Stomach (tissue), 4 donors: Measurements from ENCODE around the gene OGDH.

Experiments
- POLR2AphosphoS5 ChIP-seq, 3 donors: sonication (generic); formaldehyde crosslinking; IDR thresholded peaks; one replicate each; pipeline ENCODE4 v1.6.1; 2016; ENCODE audit warnings: antibody characterized with exemption in 3 of 3
- TF ChIP-seq, protein P1 (sequence below), 7 experiments: fragments of 450-650 bp in 4 of 7; fragments of 200-600 bp in 3 of 7; sonication (generic) in 3 of 7; IDR thresholded peaks; one replicate each; pipeline ENCODE4 v1.5.1; 2016 to 2019; ENCODE audit warnings: antibody characterized with exemption in 7 of 7, control low read depth in 2 of 7, mild to moderate bottlenecking in 1 of 7

DNA sequence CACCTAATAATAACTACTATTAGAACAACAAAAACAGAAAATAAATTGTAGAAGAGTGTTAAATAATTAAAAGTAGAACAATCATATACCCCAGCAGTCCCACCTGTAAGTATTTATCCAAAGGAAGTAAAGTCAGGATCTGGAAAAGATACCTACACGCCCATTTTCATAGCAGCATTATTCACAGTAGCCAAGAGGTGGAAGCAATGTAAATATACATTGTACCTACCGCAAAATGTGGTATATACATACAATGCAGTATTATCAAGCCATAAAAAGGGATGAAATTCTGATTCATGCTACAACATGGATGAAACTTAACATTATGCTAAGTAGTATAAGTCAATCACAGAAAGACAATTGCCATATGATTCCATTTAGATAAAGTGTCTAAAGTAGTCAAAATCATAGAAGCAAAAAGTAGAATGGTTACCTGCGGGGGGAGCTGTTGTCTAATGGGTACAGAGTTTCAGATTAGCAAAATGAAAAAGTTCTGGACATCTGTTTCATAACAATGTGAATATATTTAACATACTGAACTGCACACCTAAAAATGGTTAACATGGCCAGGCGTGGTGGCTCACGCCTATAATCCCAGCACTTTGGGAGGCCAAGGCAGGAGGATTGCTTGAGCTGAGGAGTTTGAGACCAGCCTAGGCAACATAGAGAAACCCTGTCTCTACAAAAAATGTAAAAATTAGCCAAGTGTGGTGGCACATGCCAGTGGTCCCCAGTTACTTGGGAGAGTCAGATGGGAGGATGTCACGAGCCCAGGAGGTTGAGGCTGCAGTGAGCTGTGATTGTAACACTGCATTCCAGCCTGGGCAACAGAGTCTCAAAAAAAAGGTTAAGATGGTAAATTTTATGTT lies 18.4 kb upstream of the OGDH start:
- TF ChIP-seq, protein P1, sequence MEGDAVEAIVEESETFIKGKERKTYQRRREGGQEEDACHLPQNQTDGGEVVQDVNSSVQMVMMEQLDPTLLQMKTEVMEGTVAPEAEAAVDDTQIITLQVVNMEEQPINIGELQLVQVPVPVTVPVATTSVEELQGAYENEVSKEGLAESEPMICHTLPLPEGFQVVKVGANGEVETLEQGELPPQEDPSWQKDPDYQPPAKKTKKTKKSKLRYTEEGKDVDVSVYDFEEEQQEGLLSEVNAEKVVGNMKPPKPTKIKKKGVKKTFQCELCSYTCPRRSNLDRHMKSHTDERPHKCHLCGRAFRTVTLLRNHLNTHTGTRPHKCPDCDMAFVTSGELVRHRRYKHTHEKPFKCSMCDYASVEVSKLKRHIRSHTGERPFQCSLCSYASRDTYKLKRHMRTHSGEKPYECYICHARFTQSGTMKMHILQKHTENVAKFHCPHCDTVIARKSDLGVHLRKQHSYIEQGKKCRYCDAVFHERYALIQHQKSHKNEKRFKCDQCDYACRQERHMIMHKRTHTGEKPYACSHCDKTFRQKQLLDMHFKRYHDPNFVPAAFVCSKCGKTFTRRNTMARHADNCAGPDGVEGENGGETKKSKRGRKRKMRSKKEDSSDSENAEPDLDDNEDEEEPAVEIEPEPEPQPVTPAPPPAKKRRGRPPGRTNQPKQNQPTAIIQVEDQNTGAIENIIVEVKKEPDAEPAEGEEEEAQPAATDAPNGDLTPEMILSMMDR (IDR thresholded peaks at IDR 0.05), result peak in 5 of 7 experiments; percentile 15 to 72 (median 41)
- TF ChIP-seq POLR2AphosphoS5 (IDR thresholded peaks at IDR 0.05), result no peak
